K562 (cell line): ENCODE results near the gene HTRA3. TPM values are rescaled to one million over a fixed set of nuclear protein-coding genes. Genes with fewer than 3 reads are reported as not detected.

Experiments
- ATAC-seq: fragments of 200-7000 bp; cut with Tn5 transposase; 3 replicates; pipeline ENCODE4 v1.9.1; 2020; ENCODE audit warnings: moderate library complexity
- BruUV-seq: library from RNA; stranded (reverse); fragments of 400-500 nt; replicated peaks from 2 replicates; lab custom pipeline; 2021; lab: Mats Ljungman, UMichigan
- CTCF ChIA-PET: fragments of 300-600 bp; formaldehyde crosslinking; extraction: SDS; loops from one replicate; lab custom pipeline; 2021; ENCODE audit warnings: low intra/inter-chr PET ratio; lab: Yijun Ruan, JAX
- POLR2A ChIA-PET: fragments of 300-600, 350-650 bp; sonication (Branson Sonifier 250); formaldehyde crosslinking; extraction: SDS; loops from one replicate; lab custom pipeline; 2021; ENCODE audit warnings: antibody characterized with exemption, inconsistent platforms; lab: Yijun Ruan, JAX
- DNase-seq, 4 experiments: peaks; one replicate each; pipeline versions ENCODE4 v3.0.0 to v3.0.0-alpha.2; 2011 to 2018; ENCODE audit warnings: low spot score in 3 of 4, mixed read lengths in 3 of 4; ENCODE audit errors: extremely low read depth in 1 of 4
- FAIRE-seq: peaks from 2 replicates; lab custom pipeline; 2011; peaks lifted over from hg19 to GRCh38; lab: Jason Lieb, UNC
- H2AFZ ChIP-seq: 2 replicates; pipeline ENCODE4 v1.6.0; 2011; ENCODE audit warnings: low read depth, low read length, control low read depth, inconsistent platforms
- H3K27ac ChIP-seq: fragments of 200-600 bp; 3 replicates; pipeline ENCODE4 v1.8.0; 2011; ENCODE audit warnings: low read depth, mild to moderate bottlenecking, control low read depth, inconsistent platforms, low read length, moderate library complexity, mixed read lengths; ENCODE audit errors: extremely low read depth
- H3K27me3 ChIP-seq, 2 experiments: fragments of 300-600 bp in 1 of 2; 2 replicates in 1 of 2; 3 replicates in 1 of 2; pipeline versions ENCODE4 v1.6.0 to v1.8.0; 2011; ENCODE audit warnings: inconsistent platforms in 2 of 2, low read length in 2 of 2, mild to moderate bottlenecking in 1 of 2, mixed read lengths in 1 of 2, moderate library complexity in 1 of 2; ENCODE audit not compliant: control insufficient read depth in 2 of 2, insufficient read depth in 2 of 2
- H3K36me3 ChIP-seq: fragments of 300-600 bp; 3 replicates; pipeline ENCODE4 v1.8.0; 2011; ENCODE audit warnings: mild to moderate bottlenecking, low read length, inconsistent platforms; ENCODE audit not compliant: control insufficient read depth, insufficient read depth
- H3K4me1 ChIP-seq, 2 experiments: fragments of 200-600 bp in 1 of 2; replicated peaks in 1 of 2; 2 replicates in 1 of 2; 3 replicates in 1 of 2; pipeline versions ENCODE4 v1.5.1 to v1.8.0; 2011; ENCODE audit warnings: inconsistent platforms in 2 of 2, low read length in 2 of 2, mild to moderate bottlenecking in 1 of 2, mixed read lengths in 1 of 2, moderate library complexity in 1 of 2; ENCODE audit not compliant: control insufficient read depth in 2 of 2, insufficient read depth in 2 of 2
- H3K4me2 ChIP-seq: 2 replicates; pipeline ENCODE4 v1.6.1; 2011; ENCODE audit warnings: low read length, control low read depth, inconsistent platforms, mixed read lengths; ENCODE audit not compliant: insufficient read depth
- H3K4me3 ChIP-seq: fragments of 200-600 bp; sonication (generic), shearing (Covaris generic); 2 replicates; pipeline ENCODE4 v1.5.1; 2016; ENCODE audit warnings: control low read depth, inconsistent platforms
- H3K79me2 ChIP-seq: fragments of 200-600 bp; 3 replicates; pipeline ENCODE4 v1.8.0; 2011; ENCODE audit warnings: low read length, inconsistent platforms; ENCODE audit not compliant: control insufficient read depth, insufficient read depth
- H3K9ac ChIP-seq, 2 experiments: 2 replicates each; pipeline versions ENCODE4 v1.6.0 to v1.6.1; 2011; ENCODE audit warnings: low read depth in 2 of 2, low read length in 2 of 2, control low read depth in 1 of 2, inconsistent platforms in 1 of 2, mild to moderate bottlenecking in 1 of 2, mixed read lengths in 1 of 2; ENCODE audit not compliant: insufficient read depth in 1 of 2
- H3K9me1 ChIP-seq: one replicate; pipeline ENCODE4 v1.6.0; 2011; ENCODE audit warnings: inconsistent platforms, mild to moderate bottlenecking, low read length, moderate library complexity; ENCODE audit not compliant: control insufficient read depth, insufficient read depth
- H3K9me3 ChIP-seq: replicated peaks from 2 replicates; pipeline ENCODE4 v1.5.1; 2011; ENCODE audit warnings: low read depth, low read length, inconsistent platforms; ENCODE audit not compliant: control insufficient read depth, insufficient read depth
- H4K20me1 ChIP-seq: replicated peaks from 2 replicates; pipeline ENCODE4 v1.6.1; 2011; ENCODE audit warnings: low read length, inconsistent platforms, mixed read lengths; ENCODE audit not compliant: control insufficient read depth, insufficient read depth
- EP300 ChIP-seq: IDR thresholded peaks from 2 replicates; pipeline ENCODE4 v1.6.1; 2012; ENCODE audit warnings: low read length, improper control_type of control experiment
- FIP1L1 ChIP-seq: fragments of 200-400 bp; formaldehyde crosslinking; IDR thresholded peaks from 2 replicates; pipeline ENCODE4 v1.6.1; 2018; ENCODE audit warnings: mild to moderate bottlenecking, low read depth, low read length; ENCODE audit not compliant: poor library complexity, severe bottlenecking
- GABPB2 ChIP-seq: fragments of 250-450 bp; sonication (Bioruptor Pico); conservative IDR thresholded peaks from 2 replicates; pipeline ENCODE4 v1.5.1; 2021; ENCODE audit warnings: mild to moderate bottlenecking
- MCM3 ChIP-seq: fragments of 450-650 bp; IDR thresholded peaks from 2 replicates; pipeline ENCODE4 v1.6.1; 2016
- POU5F1 ChIP-seq: fragments of 150-350 bp; IDR thresholded peaks from 2 replicates; pipeline ENCODE4 v1.6.1; 2014; ENCODE audit warnings: borderline replicate concordance, low read length, low read depth, mild to moderate bottlenecking; ENCODE audit not compliant: partially characterized antibody
- PRPF4 ChIP-seq: fragments of 200-400 bp; formaldehyde crosslinking; IDR thresholded peaks from one replicate; pipeline ENCODE4 v1.6.1; 2017; ENCODE audit warnings: low read length, low read depth, mild to moderate bottlenecking; ENCODE audit not compliant: insufficient read depth, poor library complexity, severe bottlenecking
- SOX6 ChIP-seq: fragments of 450-650 bp; IDR thresholded peaks from 2 replicates; pipeline ENCODE4 v1.6.1; 2014; ENCODE audit warnings: mild to moderate bottlenecking
- ZNF41 ChIP-seq: fragments of 250-450 bp; sonication (Bioruptor Pico); conservative IDR thresholded peaks from 2 replicates; pipeline ENCODE4 v1.4.0; 2020; ENCODE audit warnings: mild to moderate bottlenecking
- ZNF644 ChIP-seq: fragments of 200-800 bp; sonication (Bioruptor generic); IDR thresholded peaks from 2 replicates; pipeline ENCODE4 v1.6.1; 2016; ENCODE audit warnings: low read depth, missing genetic modification characterization, missing compliant biosample characterization
- ZSCAN29 ChIP-seq: fragments of 450-650 bp; IDR thresholded peaks from 2 replicates; pipeline ENCODE4 v1.6.1; 2017
- WGBS: fragments of 100-300 bp; shearing (Covaris generic); methylation state at CpG from one replicate; pipeline ENCODE4 v1.1.6; 2016; ENCODE audit warnings: low coverage, mixed read lengths; ENCODE audit not compliant: insufficient coverage; ENCODE audit errors: missing lambda C conversion rate; 5-methylcytosine and 5-hydroxymethylcytosine counted together
- in situ Hi-C: fragments of 300-500 bp; cut with MboI; formaldehyde crosslinking; loops from 4 replicates; pipeline ENCODE4 v1.15.0; 2018; ENCODE audit warnings: inconsistent platforms, mixed read lengths
- intact Hi-C: fragments of 100-400 bp; cut with micrococcal nuclease; formaldehyde crosslinking; loops from 2 replicates; pipeline ENCODE4 v1.14.2; 2022
- polyA plus RNA-seq, 8 experiments: library from polyadenylated mRNA; depleted of rRNA in 4 of 8; stranded (reverse) in 5 of 8; unstranded in 3 of 8; fragments of >200 nt; fragmentation: Nextera tagmentation in 2 of 8; fragmentation: Illumina TruSeq in 1 of 8; extraction: Ambion mirVana in 2 of 8; extraction: Trizol in 1 of 8; gene quantifications; 2 replicates each; pipeline versions ENCODE4 v1.2.1 to v1.2.3, GENCODE V29; 2011 to 2014; ENCODE audit warnings: inconsistent platforms in 1 of 8, missing spikeins in 1 of 8
- total RNA-seq, 7 experiments: library from RNA; depleted of rRNA in 6 of 7; stranded (reverse); fragments of >200 nt in 6 of 7; fragmentation: Illumina TruSeq in 2 of 7; extraction: Trizol in 2 of 7; gene quantifications; 2 replicates each; pipeline versions ENCODE4 v1.2.1 to v1.2.3, GENCODE V29; 2011 to 2021; ENCODE audit warnings: low replicate concordance in 1 of 7
- TF ChIP-seq, protein P1 (sequence below): fragments of 250-450 bp; sonication (Bioruptor Pico); IDR thresholded peaks from 2 replicates; pipeline ENCODE4 v1.5.0; 2021; ENCODE audit warnings: mild to moderate bottlenecking, moderate library complexity
- TF ChIP-seq, protein P2 (sequence below): sonication (generic); formaldehyde crosslinking; IDR thresholded peaks from 2 replicates; pipeline ENCODE4 v1.8.0; 2022; ENCODE audit warnings: mild to moderate bottlenecking, missing genetic modification reagents

Gene HTRA3
- total and polyA plus RNA-seq, 9 of the 15 experiments (the other 6 are each of a cell fraction or from before 2014, with no cell fraction given), result 0.04 TPM; not detected in 8

DNA sequence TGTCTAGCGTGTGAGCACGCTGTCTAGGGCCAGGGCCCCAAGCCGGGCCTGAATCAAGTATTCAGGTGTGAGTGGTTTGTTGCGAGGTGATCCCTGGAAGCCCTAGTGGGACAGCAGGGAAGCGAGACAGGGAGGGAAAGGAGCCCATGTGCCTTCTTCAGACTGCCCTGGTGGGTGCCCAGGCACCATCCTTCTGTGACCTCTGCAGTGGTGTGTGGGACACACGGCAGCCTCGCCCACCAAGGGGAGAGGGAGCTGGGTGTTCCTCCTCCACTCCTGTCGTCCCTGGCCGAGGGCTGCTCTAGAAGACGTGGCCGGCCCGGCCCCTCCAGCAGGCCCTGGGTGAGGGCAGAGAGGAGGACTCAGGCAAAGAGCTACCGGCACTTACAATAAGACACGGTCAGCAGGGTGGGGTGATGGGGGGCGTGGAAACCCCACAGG is 47.4 kb downstream of the HTRA3 start:
- Histone ChIP-seq H4K20me1 (no peaks in the 10 kb centered on the region), H3K4me2 (no peak overlapping the region), H3K4me3 (no peak overlapping the region), H3K9me3 (no peaks in the 10 kb centered on the region; the same call in 1 of the 2 replicates), H2AFZ (no peak overlapping the region), H3K27me3 (peaks cover 2 to 34% of the 10 kb centered on the region in 2 experiments; a peak in 2 of 5 replicates), H3K4me1 (peaks cover 0 to 16% of the 10 kb centered on the region in 2 experiments; a peak in 2 of 5 replicates), H3K27ac (no peak overlapping the region), H3K79me2 (no peaks in the 10 kb centered on the region), H3K36me3 (no peaks in the 10 kb centered on the region), H3K9me1 (no peaks in the 10 kb centered on the region), H3K9ac (no peak overlapping the region; a peak in 1 of 4 replicates)
- TF ChIP-seq ZNF41 (CRISPR knock-in tag), result no peak
- ATAC-seq (no peak; the same call in 2 of the 3 replicates), DNase-seq (no peak), FAIRE-seq (no peak)
- no TSS peak for BruUV-seq
- 16% methylated on average over 8 of the region's 15 CpGs for WGBS
- intact Hi-C loops (no loop called here), in situ Hi-C loops (no loop called here)
- CTCF ChIA-PET, result no interaction called here
- POLR2A ChIA-PET, result interaction anchor here (1.5 kb wide), 1 partner anchor 11 kb away, joined by 4 read pairs; no protein-coding TSS in a partner anchor

DNA sequence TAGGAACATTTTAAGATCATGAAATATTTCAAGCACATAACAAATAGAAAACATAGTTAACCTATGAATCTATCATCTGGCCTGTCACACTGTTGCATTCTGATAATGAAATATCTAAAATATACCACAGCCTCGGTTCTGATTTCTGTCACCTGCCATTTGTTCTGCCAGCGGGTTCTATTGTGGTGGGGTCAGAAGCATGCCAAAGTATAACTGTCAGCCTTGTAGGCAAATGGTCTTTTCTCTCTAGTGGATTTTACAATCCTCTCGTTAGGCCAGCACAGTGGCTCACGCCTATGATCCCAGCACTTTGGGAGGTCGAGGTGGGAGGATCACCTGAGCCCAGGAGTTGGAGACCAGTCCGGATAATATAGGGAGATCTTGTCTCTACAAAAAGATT is 47.9 kb downstream of the HTRA3 start:
- H3K4me1 ChIP-seq, result peaks cover 0 to 16% of the 10 kb centered on the region in 2 experiments; a peak in 2 of 5 replicates
- no peak overlapping the region for H3K4me3 ChIP-seq
- WGBS, result 3% methylated on average over 6 of the region's 6 CpGs
- H3K36me3 ChIP-seq, result no peaks in the 10 kb centered on the region
- H3K27ac ChIP-seq, result no peak overlapping the region
- intact Hi-C loops, result no loop called here
- ChIA-PET CTCF (no interaction called here), POLR2A (interaction anchor here (1.1 to 1.5 kb wide), 2 partner anchors 11 to 26 kb away, joined by 4 read pairs; no protein-coding TSS in a partner anchor)
- H3K9ac ChIP-seq, result no peak overlapping the region
- BruUV-seq, result no TSS peak
- no peaks in the 10 kb centered on the region for H3K9me1 ChIP-seq
- H3K79me2 ChIP-seq, result no peaks in the 10 kb centered on the region
- peaks cover 2 to 32% of the 10 kb centered on the region in 2 experiments; a peak in 2 of 5 replicates for H3K27me3 ChIP-seq
- FAIRE-seq (no peak), ATAC-seq (no peak), DNase-seq (no peak)
- H3K9me3 ChIP-seq, result no peaks in the 10 kb centered on the region; the same call in 1 of the 2 replicates
- no peak overlapping the region for H3K4me2 ChIP-seq
- H4K20me1 ChIP-seq, result 0 out of 2 replicates have a peak, but pooled peaks cover 3% of the 10 kb centered on the region
- in situ Hi-C loops, result no loop called here
- H2AFZ ChIP-seq, result no peak overlapping the region
- TF ChIP-seq FIP1L1, result no peak
- no peak for TF ChIP-seq PRPF4
- TF ChIP-seq MCM3, result no peak
- TF ChIP-seq SOX6, result no peak
- no peak for TF ChIP-seq ZNF644
- TF ChIP-seq, protein P1, sequence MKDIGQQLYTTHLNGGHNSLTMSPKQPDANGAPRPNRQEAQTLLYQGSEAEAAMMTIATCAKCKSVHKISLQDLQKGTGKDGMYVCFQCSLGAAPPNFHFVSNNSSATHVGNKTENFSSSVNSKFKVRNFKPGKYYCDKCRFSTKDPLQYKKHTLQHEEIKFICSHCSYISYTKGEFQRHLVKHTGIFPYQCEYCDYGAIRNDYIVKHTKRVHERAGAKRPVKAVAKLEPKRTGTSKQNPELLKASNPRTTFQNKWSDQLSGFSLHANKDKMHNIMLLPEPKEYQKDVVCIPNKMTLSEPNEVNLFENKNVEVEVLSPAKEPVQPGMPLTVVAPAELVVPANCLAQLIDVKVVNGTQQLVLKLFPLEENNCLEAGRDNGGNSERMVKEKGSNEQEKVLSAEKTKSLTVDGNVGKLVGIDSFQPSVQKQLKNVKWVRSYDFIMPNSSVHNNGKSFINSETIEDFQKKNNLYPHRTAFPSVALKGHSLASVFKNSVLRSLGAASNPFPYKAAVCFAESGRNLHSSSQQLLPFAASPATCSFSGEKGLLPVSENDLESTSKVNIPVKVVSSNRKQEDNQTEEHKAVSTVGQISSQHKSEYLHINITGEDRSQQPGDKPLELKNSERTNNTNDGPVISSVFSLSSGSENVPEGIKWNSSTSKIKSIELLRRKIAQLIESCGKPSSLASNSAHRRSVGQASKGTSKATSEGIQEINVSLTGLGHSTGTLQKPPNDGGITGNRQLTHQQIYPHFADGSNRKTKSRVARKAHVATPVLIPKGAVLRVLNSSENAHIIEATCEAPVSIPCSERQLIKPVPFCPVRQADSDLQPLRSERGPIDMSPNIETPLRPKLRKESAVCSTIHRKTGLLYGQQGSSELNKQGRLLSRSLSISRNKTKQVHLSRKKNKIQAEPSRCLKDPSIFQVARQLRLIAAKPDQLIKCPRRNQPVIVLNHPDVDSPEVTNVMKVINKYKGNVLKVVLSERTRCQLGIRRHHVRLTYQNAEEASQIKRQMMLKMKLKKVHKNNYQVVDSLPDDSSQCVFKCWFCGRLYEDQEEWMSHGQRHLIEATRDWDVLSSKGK (CRISPR knock-in tag), result no peak
- TF ChIP-seq, protein P2, sequence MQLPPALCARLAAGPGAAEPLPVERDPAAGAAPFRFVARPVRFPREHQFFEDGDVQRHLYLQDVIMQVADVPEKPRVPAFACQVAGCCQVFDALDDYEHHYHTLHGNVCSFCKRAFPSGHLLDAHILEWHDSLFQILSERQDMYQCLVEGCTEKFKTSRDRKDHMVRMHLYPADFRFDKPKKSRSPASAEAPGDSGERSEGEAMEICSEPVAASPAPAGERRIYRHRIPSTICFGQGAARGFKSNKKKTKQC (CRISPR knock-in tag), result no peak
- no peak for TF ChIP-seq POU5F1
- TF ChIP-seq GABPB2 (CRISPR knock-in tag), result no peak
- TF ChIP-seq ZSCAN29, result no peak
- no peak for TF ChIP-seq EP300
